Ectodermal cell (in vitro differentiated cells): ENCODE measurements around the gene PDCD1.
"Not testable (repeated sequence)": the region's sequence is repeated elsewhere in the genome, so short reads cannot be mapped to it uniquely, and the experiment has no call there.

Source experiments
- H3K27ac ChIP-seq: 2 replicates; pipeline ENCODE4 v1.7.0; 2013; ENCODE audit warnings: mild to moderate bottlenecking, low read depth, low read length; ENCODE audit not compliant: insufficient read depth, poor library complexity, severe bottlenecking
- H3K27me3 ChIP-seq: 2 replicates; pipeline ENCODE4 v1.7.0; 2013; ENCODE audit warnings: mild to moderate bottlenecking, low read length; ENCODE audit not compliant: insufficient read depth, control insufficient read depth, poor library complexity, severe bottlenecking
- H3K36me3 ChIP-seq: one replicate; pipeline ENCODE4 v1.7.0; 2013; ENCODE audit warnings: low read length; ENCODE audit not compliant: control insufficient read depth, insufficient read depth
- H3K4me1 ChIP-seq: one replicate; pipeline ENCODE4 v1.7.0; 2013; ENCODE audit warnings: low read length; ENCODE audit not compliant: control insufficient read depth, insufficient read depth
- H3K4me3 ChIP-seq: 2 replicates; pipeline ENCODE4 v1.7.0; 2013; ENCODE audit warnings: low read depth, low read length, control low read depth; ENCODE audit not compliant: insufficient read depth
- H3K9me3 ChIP-seq: 2 replicates; pipeline ENCODE4 v1.7.0; 2013; ENCODE audit warnings: mild to moderate bottlenecking, low read length, moderate library complexity; ENCODE audit not compliant: control insufficient read depth
- WGBS, 2 experiments: methylation state at CpG; one replicate each; pipeline ENCODE4 v1.1.7; 2013; ENCODE audit warnings: missing lambda C conversion rate in 2 of 2; 5-methylcytosine and 5-hydroxymethylcytosine counted together

Gene PDCD1

DNA sequence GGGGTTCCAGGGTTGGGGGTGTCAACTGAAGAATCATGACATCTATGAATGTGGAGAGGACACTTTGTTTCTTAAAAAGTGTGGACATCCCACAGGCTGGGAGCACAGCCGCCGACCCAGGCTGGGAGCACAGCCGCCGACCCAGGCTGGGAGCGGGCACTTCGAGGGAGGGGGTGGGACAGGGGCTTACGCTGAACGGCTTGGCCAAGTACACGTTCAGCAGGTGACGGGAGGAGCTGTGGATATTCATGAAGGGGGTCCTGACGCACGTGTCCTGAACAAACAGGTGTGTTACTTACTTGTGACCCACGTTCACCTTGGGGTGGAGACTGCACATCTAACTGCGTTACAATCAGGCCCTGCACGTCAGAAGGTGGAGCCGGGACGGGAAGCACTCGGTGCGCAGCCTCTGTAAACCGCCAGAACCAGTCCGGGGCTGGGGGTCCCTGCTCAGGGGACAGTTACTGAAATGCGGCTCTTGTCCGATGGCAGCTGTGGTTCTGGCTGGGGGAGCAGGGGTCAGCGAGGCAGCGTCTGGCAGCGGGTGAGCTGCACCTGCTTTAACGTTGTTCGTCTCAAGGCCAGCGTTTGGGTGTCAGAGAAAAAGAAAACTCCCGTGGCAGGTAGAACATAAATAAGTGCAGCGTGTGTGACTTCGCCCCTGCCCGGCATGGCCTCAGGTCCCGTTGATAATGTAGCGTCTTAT, 58.3 kb downstream of the PDCD1 start:
- H3K4me3 ChIP-seq, H3K36me3 ChIP-seq, H3K27ac ChIP-seq, H3K9me3 ChIP-seq: not testable (repeated sequence)
- Histone ChIP-seq H3K27me3 (peaks cover 32% of the 10 kb centered on the region), H3K4me1 (peaks cover 26% of the 10 kb centered on the region)
- WGBS, 2 experiments, result 92 to 93% methylated on average over 35 of the region's 35 CpGs
